K562 (cell line): ENCODE data around the gene OR4N5. TPM values are rescaled to one million over a fixed set of nuclear protein-coding genes. Genes with fewer than 3 reads are reported as not detected.

Experiments
- BCOR ChIP-seq: fragments of 450-650 bp; IDR thresholded peaks from 2 replicates; pipeline ENCODE4 v1.6.1; 2016
- BRD9 ChIP-seq: fragments of 450-650 bp; IDR thresholded peaks from 2 replicates; pipeline ENCODE4 v1.6.1; 2018; ENCODE audit warnings: low read depth; ENCODE audit not compliant: partially characterized antibody
- GATA2 ChIP-seq: sonication (generic); formaldehyde crosslinking; IDR thresholded peaks from 2 replicates; pipeline ENCODE4 v1.4.0; 2020; ENCODE audit warnings: mild to moderate bottlenecking, missing genetic modification reagents
- GTF2E2 ChIP-seq: fragments of 200-800 bp; sonication (Bioruptor generic); IDR thresholded peaks from 2 replicates; pipeline ENCODE4 v1.6.1; 2016; ENCODE audit warnings: missing genetic modification characterization, missing compliant biosample characterization
- MTA2 ChIP-seq: fragments of 450-650 bp; IDR thresholded peaks from 2 replicates; pipeline ENCODE4 v1.6.1; 2016; ENCODE audit warnings: low read depth
- SIX5 ChIP-seq, 2 experiments: IDR thresholded peaks; 2 replicates each; pipeline ENCODE4 v1.6.1; 2011; ENCODE audit warnings: low read length in 2 of 2, borderline replicate concordance in 1 of 2, low read depth in 1 of 2, mild to moderate bottlenecking in 1 of 2, moderate library complexity in 1 of 2; ENCODE audit not compliant: insufficient read depth in 1 of 2
- SREBF1 ChIP-seq: fragments of 150-350 bp; IDR thresholded peaks from 2 replicates; pipeline ENCODE4 v1.6.1; 2014; ENCODE audit warnings: antibody characterized with exemption, low read depth, low read length, borderline replicate concordance
- ZNF785 ChIP-seq: fragments of 250-450 bp; sonication (Bioruptor Pico); IDR thresholded peaks from 2 replicates; pipeline ENCODE4 v1.4.0; 2020; ENCODE audit warnings: mild to moderate bottlenecking
- polyA plus RNA-seq, 8 experiments: library from polyadenylated mRNA; depleted of rRNA in 4 of 8; stranded (reverse) in 5 of 8; unstranded in 3 of 8; fragments of >200 nt; fragmentation: Nextera tagmentation in 2 of 8; fragmentation: Illumina TruSeq in 1 of 8; extraction: Ambion mirVana in 2 of 8; extraction: Trizol in 1 of 8; gene quantifications; 2 replicates each; pipeline versions ENCODE4 v1.2.1 to v1.2.3, GENCODE V29; 2011 to 2014; ENCODE audit warnings: inconsistent platforms in 1 of 8, missing spikeins in 1 of 8
- total RNA-seq, 7 experiments: library from RNA; depleted of rRNA in 6 of 7; stranded (reverse); fragments of >200 nt in 6 of 7; fragmentation: Illumina TruSeq in 2 of 7; extraction: Trizol in 2 of 7; gene quantifications; 2 replicates each; pipeline versions ENCODE4 v1.2.1 to v1.2.3, GENCODE V29; 2011 to 2021; ENCODE audit warnings: low replicate concordance in 1 of 7
- TF ChIP-seq, protein P1 (sequence below), 2 experiments: fragments of 200-800 bp in 1 of 2; sonication (Bioruptor generic) in 1 of 2; sonication (generic) in 1 of 2; formaldehyde crosslinking in 1 of 2; IDR thresholded peaks in 1 of 2; conservative IDR thresholded peaks in 1 of 2; 2 replicates each; pipeline versions ENCODE4 v1.5.0 to v1.6.1; 2016 to 2020; ENCODE audit warnings: missing compliant biosample characterization in 1 of 2, missing genetic modification characterization in 1 of 2, missing genetic modification reagents in 1 of 2
- TF ChIP-seq, protein P2 (sequence below): fragments of 250-450 bp; sonication (Bioruptor Pico); IDR thresholded peaks from 2 replicates; pipeline ENCODE4 v1.8.0; 2021; ENCODE audit warnings: moderate library complexity, mild to moderate bottlenecking, inconsistent platforms
- TF ChIP-seq, protein P3 (sequence below): fragments of 450-650 bp; conservative IDR thresholded peaks from 2 replicates; pipeline ENCODE4 v1.6.1; 2016; ENCODE audit warnings: missing genetic modification characterization, low read depth, mild to moderate bottlenecking, control low read depth, missing compliant biosample characterization
- TF ChIP-seq, protein P4 (sequence below): sonication (generic); formaldehyde crosslinking; IDR thresholded peaks from 2 replicates; pipeline ENCODE4 v1.8.1; 2023; ENCODE audit warnings: mild to moderate bottlenecking, missing genetic modification reagents
- TF ChIP-seq, protein P5 (sequence below), 2 experiments: IDR thresholded peaks in 1 of 2; conservative IDR thresholded peaks in 1 of 2; 2 replicates each; pipeline ENCODE4 v1.6.1; 2016; ENCODE audit warnings: low read depth in 2 of 2, mild to moderate bottlenecking in 1 of 2, missing compliant biosample characterization in 1 of 2, missing genetic modification characterization in 1 of 2, moderate library complexity in 1 of 2
- TF ChIP-seq, protein P6 (sequence below): fragments of 250-450 bp; sonication (Bioruptor Pico); IDR thresholded peaks from 2 replicates; pipeline ENCODE4 v1.5.0; 2022; ENCODE audit warnings: mild to moderate bottlenecking

The OR4N5 gene
- total and polyA plus RNA-seq, 9 of the 15 experiments (the other 6 are each of a cell fraction or from before 2014, with no cell fraction given) = not detected

DNA sequence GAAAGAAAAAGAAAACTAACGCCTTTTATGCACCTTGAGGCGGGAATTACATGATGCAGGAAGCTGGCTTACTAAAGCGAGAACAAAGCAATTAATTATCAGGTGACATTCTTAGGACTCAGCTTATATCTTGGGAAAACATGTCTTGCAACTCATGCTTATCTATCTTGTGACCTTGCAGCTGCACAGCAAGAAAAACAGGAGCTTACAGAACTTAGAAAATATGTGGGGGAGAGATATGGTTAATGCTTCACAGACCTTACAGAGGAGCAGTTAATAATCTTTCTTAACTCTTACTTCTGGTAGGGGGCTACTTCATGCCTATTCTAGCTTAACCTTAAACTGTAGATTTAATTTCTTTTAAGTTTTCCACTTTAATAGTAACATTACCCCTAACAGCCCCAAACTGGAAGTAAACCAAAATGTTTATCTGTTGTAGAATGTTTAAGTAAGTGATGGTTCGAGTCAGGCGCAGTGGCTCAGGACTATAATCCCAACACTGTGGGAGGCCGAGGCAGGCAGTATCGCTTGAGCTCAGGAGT lies 38.9 kb downstream of the OR4N5 start (continued):
- peak; percentile 94 for TF ChIP-seq MTA2
- TF ChIP-seq, protein P1, sequence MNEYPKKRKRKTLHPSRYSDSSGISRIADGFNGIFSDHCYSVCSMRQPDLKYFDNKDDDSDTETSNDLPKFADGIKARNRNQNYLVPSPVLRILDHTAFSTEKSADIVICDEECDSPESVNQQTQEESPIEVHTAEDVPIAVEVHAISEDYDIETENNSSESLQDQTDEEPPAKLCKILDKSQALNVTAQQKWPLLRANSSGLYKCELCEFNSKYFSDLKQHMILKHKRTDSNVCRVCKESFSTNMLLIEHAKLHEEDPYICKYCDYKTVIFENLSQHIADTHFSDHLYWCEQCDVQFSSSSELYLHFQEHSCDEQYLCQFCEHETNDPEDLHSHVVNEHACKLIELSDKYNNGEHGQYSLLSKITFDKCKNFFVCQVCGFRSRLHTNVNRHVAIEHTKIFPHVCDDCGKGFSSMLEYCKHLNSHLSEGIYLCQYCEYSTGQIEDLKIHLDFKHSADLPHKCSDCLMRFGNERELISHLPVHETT (CRISPR knock-in tag; conservative IDR thresholded peaks at IDR 0.05 in 1 of 2, IDR thresholded peaks at IDR 0.05 in 1 of 2) = peak in 1 of 2 experiments; percentile 91; a peak in 1 of 4 replicates
- peak; percentile 13 for TF ChIP-seq BRD9
- TF ChIP-seq, protein P2, sequence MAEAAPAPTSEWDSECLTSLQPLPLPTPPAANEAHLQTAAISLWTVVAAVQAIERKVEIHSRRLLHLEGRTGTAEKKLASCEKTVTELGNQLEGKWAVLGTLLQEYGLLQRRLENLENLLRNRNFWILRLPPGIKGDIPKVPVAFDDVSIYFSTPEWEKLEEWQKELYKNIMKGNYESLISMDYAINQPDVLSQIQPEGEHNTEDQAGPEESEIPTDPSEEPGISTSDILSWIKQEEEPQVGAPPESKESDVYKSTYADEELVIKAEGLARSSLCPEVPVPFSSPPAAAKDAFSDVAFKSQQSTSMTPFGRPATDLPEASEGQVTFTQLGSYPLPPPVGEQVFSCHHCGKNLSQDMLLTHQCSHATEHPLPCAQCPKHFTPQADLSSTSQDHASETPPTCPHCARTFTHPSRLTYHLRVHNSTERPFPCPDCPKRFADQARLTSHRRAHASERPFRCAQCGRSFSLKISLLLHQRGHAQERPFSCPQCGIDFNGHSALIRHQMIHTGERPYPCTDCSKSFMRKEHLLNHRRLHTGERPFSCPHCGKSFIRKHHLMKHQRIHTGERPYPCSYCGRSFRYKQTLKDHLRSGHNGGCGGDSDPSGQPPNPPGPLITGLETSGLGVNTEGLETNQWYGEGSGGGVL (CRISPR knock-in tag) = no peak
- no peak for TF ChIP-seq ZNF785
- TF ChIP-seq, protein P3, sequence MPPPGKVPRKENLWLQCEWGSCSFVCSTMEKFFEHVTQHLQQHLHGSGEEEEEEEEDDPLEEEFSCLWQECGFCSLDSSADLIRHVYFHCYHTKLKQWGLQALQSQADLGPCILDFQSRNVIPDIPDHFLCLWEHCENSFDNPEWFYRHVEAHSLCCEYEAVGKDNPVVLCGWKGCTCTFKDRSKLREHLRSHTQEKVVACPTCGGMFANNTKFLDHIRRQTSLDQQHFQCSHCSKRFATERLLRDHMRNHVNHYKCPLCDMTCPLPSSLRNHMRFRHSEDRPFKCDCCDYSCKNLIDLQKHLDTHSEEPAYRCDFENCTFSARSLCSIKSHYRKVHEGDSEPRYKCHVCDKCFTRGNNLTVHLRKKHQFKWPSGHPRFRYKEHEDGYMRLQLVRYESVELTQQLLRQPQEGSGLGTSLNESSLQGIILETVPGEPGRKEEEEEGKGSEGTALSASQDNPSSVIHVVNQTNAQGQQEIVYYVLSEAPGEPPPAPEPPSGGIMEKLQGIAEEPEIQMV = no peak
- TF ChIP-seq, protein P4, sequence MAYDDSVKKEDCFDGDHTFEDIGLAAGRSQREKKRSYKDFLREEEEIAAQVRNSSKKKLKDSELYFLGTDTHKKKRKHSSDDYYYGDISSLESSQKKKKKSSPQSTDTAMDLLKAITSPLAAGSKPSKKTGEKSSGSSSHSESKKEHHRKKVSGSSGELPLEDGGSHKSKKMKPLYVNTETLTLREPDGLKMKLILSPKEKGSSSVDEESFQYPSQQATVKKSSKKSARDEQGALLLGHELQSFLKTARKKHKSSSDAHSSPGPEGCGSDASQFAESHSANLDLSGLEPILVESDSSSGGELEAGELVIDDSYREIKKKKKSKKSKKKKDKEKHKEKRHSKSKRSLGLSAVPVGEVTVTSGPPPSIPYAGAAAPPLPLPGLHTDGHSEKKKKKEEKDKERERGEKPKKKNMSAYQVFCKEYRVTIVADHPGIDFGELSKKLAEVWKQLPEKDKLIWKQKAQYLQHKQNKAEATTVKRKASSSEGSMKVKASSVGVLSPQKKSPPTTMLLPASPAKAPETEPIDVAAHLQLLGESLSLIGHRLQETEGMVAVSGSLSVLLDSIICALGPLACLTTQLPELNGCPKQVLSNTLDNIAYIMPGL = no peak
- peak; percentile 89 for TF ChIP-seq GATA2 (CRISPR knock-in tag)
- peak; percentile 5; the same call in 1 of the 2 replicates for TF ChIP-seq BCOR
- TF ChIP-seq, protein P5, sequence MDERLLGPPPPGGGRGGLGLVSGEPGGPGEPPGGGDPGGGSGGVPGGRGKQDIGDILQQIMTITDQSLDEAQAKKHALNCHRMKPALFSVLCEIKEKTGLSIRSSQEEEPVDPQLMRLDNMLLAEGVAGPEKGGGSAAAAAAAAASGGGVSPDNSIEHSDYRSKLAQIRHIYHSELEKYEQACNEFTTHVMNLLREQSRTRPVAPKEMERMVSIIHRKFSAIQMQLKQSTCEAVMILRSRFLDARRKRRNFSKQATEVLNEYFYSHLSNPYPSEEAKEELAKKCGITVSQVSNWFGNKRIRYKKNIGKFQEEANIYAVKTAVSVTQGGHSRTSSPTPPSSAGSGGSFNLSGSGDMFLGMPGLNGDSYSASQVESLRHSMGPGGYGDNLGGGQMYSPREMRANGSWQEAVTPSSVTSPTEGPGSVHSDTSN (CRISPR knock-in tag; IDR thresholded peaks at IDR 0.05; ENCODE audit: low read depth) = peak; percentile 79
- TF ChIP-seq, protein P5 (tag; conservative IDR thresholded peaks at IDR 0.05; ENCODE audit: low read depth) = peak; percentile 98
- no peak for TF ChIP-seq SIX5 (IDR thresholded peaks at IDR 0.05; ENCODE audit: borderline replicate concordance in 1 of 2, insufficient read depth in 1 of 2, low read depth in 1 of 2, low read length in 2 of 2)
- TF ChIP-seq GTF2E2 (tag) = peak; percentile 50; the same call in 1 of the 2 replicates
- TF ChIP-seq SREBF1 = peak; percentile 35; the same call in 1 of the 2 replicates
- TF ChIP-seq, protein P6, sequence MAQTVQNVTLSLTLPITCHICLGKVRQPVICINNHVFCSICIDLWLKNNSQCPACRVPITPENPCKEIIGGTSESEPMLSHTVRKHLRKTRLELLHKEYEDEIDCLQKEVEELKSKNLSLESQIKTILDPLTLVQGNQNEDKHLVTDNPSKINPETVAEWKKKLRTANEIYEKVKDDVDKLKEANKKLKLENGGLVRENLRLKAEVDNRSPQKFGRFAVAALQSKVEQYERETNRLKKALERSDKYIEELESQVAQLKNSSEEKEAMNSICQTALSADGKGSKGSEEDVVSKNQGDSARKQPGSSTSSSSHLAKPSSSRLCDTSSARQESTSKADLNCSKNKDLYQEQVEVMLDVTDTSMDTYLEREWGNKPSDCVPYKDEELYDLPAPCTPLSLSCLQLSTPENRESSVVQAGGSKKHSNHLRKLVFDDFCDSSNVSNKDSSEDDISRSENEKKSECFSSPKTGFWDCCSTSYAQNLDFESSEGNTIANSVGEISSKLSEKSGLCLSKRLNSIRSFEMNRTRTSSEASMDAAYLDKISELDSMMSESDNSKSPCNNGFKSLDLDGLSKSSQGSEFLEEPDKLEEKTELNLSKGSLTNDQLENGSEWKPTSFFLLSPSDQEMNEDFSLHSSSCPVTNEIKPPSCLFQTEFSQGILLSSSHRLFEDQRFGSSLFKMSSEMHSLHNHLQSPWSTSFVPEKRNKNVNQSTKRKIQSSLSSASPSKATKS (CRISPR knock-in tag) = no peak
